HCT116 (cell line): Measurements from ENCODE around the gene OR1N2.
"Not testable (repeated sequence)": the region's sequence is repeated elsewhere in the genome, so short reads cannot be mapped to it uniquely, and the experiment has no call there.

Experiments
- MAX ChIP-seq: IDR thresholded peaks from 2 replicates; pipeline ENCODE4 v1.6.1; 2012
- POLR2A ChIP-seq: IDR thresholded peaks from 2 replicates; pipeline ENCODE4 v1.7.0; 2011; ENCODE audit warnings: borderline replicate concordance; ENCODE audit not compliant: insufficient read depth, insufficient read length; ENCODE audit errors: extremely low read depth
- TF ChIP-seq, protein P1 (sequence below), 3 experiments: fragments of 200-600 bp in 1 of 3; sonication (generic) in 1 of 3; IDR thresholded peaks in 2 of 3; conservative IDR thresholded peaks in 1 of 3; 2 replicates each; pipeline ENCODE4 v1.5.1; 2012 to 2017; ENCODE audit warnings: low read depth in 2 of 3, low read length in 2 of 3, antibody characterized with exemption in 1 of 3, borderline replicate concordance in 1 of 3, control low read depth in 1 of 3, mild to moderate bottlenecking in 1 of 3, mixed read lengths in 1 of 3, mixed run types in 1 of 3, moderate library complexity in 1 of 3; ENCODE audit not compliant: insufficient read depth in 1 of 3

DNA sequence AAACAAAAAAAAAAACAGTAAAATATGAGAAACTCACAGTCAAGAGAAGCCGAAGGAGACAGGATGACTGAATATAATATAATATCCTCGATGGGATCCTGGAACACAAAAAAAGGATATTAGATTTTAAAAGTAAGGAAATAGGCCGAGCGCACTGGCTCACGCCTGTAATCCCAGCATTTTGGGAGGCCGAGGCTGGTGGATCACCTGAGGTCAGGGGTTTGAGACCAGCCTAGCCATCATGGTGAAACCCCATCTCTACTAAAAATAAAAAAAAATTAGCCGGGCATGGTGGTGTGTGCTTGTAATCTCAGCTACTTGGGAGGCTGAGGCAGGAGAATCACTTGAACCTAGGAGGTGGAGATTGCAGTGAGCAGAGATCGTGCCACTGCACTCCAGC is 30.4 kb downstream of the OR1N2 start, which contains the start of gene OR1L8:
- TF ChIP-seq MAX, POLR2A: not testable (repeated sequence)
- TF ChIP-seq, protein P1, sequence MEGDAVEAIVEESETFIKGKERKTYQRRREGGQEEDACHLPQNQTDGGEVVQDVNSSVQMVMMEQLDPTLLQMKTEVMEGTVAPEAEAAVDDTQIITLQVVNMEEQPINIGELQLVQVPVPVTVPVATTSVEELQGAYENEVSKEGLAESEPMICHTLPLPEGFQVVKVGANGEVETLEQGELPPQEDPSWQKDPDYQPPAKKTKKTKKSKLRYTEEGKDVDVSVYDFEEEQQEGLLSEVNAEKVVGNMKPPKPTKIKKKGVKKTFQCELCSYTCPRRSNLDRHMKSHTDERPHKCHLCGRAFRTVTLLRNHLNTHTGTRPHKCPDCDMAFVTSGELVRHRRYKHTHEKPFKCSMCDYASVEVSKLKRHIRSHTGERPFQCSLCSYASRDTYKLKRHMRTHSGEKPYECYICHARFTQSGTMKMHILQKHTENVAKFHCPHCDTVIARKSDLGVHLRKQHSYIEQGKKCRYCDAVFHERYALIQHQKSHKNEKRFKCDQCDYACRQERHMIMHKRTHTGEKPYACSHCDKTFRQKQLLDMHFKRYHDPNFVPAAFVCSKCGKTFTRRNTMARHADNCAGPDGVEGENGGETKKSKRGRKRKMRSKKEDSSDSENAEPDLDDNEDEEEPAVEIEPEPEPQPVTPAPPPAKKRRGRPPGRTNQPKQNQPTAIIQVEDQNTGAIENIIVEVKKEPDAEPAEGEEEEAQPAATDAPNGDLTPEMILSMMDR (IDR thresholded peaks at IDR 0.05 in 2 of 3, conservative IDR thresholded peaks at IDR 0.05 in 1 of 3; ENCODE audit: borderline replicate concordance in 1 of 3, insufficient read depth in 1 of 3, low read depth in 2 of 3, low read length in 2 of 3): not testable (repeated sequence)
